OCI-LY7 (cell line): ENCODE data around the gene GPR132.

Source experiments
- EZH2phosphoT487 ChIP-seq: fragments of 200-600 bp; sonication (generic); IDR thresholded peaks from 2 replicates; pipeline ENCODE4 v1.6.1; 2018; ENCODE audit warnings: low read depth, borderline replicate concordance, mild to moderate bottlenecking, mixed run types, antibody characterized with exemption, low read length, moderate library complexity, mixed read lengths
- TF ChIP-seq, protein P1 (sequence below): fragments of 200-600 bp; sonication (generic); conservative IDR thresholded peaks from 2 replicates; pipeline ENCODE4 v1.5.1; 2014; ENCODE audit warnings: mild to moderate bottlenecking, antibody characterized with exemption, low read length, moderate library complexity, mixed read lengths

DNA sequence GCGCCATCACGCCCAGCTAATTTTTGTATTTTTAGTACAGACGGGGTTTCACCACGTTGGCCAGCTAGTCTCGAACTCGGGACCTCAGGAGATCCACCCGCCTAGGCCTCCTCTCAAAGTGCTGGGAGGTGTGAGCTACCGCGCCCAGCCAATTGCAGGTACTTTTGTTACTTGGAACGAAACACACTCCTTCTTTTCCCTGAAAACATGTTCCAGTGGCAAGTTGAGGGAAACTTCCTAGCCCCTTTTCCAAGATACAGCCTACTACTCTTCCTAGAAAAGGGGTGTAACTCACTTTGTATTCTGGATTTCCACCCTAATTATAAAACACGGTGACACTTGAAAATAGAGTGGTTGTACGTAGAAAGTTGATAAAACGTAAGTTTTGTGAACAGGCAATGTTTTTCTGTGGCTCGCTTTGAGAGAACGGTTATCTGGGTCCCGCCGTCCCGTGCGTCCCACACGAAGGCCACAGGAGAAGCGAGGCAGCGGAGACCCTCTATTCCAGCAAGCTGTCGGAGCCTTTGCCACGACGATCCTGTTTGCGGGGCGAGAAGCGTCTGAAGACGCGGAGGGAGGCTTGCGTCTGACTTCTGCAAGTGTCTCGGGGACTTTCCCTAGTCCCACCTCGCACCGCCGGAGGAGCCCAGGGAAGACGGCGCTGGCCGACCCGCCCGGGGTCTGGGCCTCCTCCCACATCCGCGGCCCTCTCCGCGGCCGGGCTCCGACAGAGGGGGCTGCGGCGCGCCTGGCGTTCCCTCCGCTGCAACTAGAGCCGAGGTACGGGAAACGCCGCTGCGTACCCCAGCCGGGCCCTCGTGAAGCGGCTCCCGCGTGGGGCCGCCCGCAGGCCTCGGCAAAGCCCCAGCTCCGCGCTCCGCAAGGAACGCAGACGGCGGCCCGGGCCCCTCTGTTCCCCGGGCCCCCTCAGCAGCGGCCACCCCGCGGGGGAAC, 45.1 kb downstream of the GPR132 start:
- TF ChIP-seq, protein P1, sequence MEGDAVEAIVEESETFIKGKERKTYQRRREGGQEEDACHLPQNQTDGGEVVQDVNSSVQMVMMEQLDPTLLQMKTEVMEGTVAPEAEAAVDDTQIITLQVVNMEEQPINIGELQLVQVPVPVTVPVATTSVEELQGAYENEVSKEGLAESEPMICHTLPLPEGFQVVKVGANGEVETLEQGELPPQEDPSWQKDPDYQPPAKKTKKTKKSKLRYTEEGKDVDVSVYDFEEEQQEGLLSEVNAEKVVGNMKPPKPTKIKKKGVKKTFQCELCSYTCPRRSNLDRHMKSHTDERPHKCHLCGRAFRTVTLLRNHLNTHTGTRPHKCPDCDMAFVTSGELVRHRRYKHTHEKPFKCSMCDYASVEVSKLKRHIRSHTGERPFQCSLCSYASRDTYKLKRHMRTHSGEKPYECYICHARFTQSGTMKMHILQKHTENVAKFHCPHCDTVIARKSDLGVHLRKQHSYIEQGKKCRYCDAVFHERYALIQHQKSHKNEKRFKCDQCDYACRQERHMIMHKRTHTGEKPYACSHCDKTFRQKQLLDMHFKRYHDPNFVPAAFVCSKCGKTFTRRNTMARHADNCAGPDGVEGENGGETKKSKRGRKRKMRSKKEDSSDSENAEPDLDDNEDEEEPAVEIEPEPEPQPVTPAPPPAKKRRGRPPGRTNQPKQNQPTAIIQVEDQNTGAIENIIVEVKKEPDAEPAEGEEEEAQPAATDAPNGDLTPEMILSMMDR: peak; percentile 28; the same call in 1 of the 2 replicates
- TF ChIP-seq EZH2phosphoT487: no peak
